Activated CD8-positive, alpha-beta memory T cell treated with anti-CD3 and anti-CD28 coated beads for 36 hours (primary cell): Measurements from ENCODE around the gene C3. TPM values are rescaled to one million over a fixed set of nuclear protein-coding genes. Genes with fewer than 3 reads are reported as not detected.

Experiments
- CTCF ChIA-PET: fragments of 350-600 bp; sonication (Branson Sonifier 250); formaldehyde crosslinking; loops from one replicate; lab custom pipeline; 2021; ENCODE audit warnings: antibody characterized with exemption; lab: Charles Lee
- POLR2A ChIA-PET: fragments of 350-600 bp; sonication (Branson Sonifier 250); formaldehyde crosslinking; loops from one replicate; lab custom pipeline; 2021; ENCODE audit warnings: antibody characterized with exemption; lab: Charles Lee
- total RNA-seq, 2 experiments: library from RNA; stranded (reverse); gene quantifications; one replicate each; pipeline ENCODE4 v1.2.3, GENCODE V29; 2021

Gene C3
- total RNA-seq, 2 experiments from 2014 or later, result 0.74 to 0.88 TPM

DNA sequence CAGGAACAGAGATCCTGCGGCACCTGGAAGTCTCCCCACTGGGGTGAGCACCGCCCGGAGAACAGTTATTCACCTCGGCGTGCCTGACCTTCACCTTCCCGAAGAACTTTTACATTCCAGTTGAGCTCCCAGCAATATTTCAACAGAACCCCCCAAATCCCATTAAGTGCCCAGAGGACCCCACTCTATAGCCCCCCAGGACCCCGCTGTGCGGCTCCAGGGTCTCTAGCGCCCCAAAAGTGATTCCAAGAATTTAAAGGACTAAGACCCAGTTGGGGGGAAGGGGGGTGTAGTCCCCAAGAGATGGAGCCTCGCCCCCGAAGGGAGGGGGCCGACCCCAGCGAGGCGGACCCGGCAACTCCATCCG is 16.4 kb upstream of the C3 start:
- POLR2A ChIA-PET, result interaction anchor here (1.0 to 3.6 kb wide), 5 partner anchors 59 to 127 kb away, joined by 3 to 17 read pairs (median 4); partner anchors contain the start of gene TNFSF14
- CTCF ChIA-PET, result interaction anchor here (0.9 to 6.3 kb wide), 8 partner anchors 31 to 219 kb away, joined by 3 to 79 read pairs (median 6); no protein-coding TSS in a partner anchor

- CTCF ChIA-PET, result interaction anchor here (0.8 to 6.3 kb wide), 13 partner anchors 20 to 220 kb away, joined by 3 to 79 read pairs (median 4); no protein-coding TSS in a partner anchor
- POLR2A ChIA-PET, result interaction anchor here (0.7 to 3.6 kb wide), 6 partner anchors 37 to 127 kb away, joined by 3 to 17 read pairs (median 4); partner anchors contain the start of genes TNFSF14 and VAV1
Measured at GRCh38 chr19:6736169-6736916, 15.9 kb upstream of the C3 start.

DNA sequence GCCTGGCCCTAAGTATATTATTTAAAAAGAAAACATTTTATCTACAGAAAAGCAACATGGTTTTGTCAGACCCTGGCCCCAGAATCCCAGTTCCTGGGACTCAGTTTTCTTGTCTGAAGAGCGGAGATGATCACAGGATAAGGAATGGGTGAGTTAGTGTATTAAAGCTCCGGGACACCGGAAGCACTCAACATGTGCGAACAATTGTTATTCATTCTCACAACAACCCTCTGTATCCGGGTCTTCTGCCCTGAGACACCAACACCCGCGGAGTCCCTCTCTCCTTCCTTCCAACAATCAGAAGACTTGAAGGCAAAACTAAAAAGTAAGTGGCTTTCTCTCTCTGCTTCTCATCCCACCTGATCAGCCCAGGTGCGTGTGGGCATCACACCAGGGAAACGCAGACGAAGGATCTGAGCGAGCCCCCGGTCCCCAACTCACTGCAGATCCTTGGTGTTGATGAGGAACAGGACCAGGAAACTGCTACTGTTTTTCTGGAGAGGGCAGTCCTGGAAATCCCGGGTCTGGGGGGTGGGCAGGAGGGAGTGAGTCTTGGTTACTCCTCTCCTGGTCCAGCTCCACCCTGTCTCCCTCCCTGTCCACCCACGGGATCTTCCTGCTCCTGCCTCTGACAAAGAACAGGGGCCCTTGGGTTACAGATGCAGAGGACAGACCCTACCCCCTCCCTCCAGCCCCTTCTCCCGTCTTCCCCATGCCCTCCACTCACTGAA is 14.9 kb upstream of the C3 start:
- POLR2A ChIA-PET, result interaction anchor here (0.7 to 3.6 kb wide), 3 partner anchors 66 to 128 kb away, joined by 3 to 17 read pairs (median 12); partner anchors contain the start of gene TNFSF14
- CTCF ChIA-PET, result interaction anchor here (0.6 to 6.3 kb wide), 11 partner anchors 19 to 219 kb away, joined by 3 to 79 read pairs (median 4); no protein-coding TSS in a partner anchor

DNA sequence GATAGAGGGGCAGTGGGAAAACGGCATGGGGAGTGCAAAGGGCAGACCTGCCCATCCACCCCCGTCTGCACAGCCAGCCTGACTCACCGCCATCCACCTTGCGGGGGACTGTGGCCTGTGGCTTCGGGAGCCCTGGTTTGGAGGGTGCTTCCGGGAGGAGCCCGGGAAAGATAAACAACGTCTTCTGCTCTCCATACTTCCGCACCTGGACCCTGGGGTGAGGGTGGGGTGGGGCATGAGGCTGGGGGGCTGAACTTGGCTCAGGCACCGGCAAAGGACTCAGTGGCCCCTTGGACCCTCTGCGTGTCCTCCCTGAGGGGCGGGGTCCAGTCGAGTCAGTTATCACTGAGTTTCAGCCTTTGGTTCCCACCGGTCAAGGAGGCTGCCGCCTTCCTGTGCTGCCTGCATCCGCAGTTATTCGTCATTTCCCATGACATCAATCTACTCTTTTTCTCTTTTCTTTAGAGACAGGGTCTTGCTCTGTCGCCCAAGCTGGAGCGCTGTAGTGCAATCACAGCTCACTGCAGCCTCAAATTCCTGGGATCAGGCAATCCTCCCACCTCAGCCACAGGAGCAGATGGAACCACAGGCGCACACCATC is 13.7 kb upstream of the C3 start:
- CTCF ChIA-PET, result interaction anchor here (0.5 to 6.3 kb wide), 2 partner anchors 116 to 130 kb away, joined by 4 to 79 read pairs; no protein-coding TSS in a partner anchor
- POLR2A ChIA-PET, result no interaction called here

- POLR2A ChIA-PET, result interaction anchor here (0.6 kb wide), 1 partner anchor 95 kb away, joined by 3 read pairs; no protein-coding TSS in a partner anchor
- CTCF ChIA-PET, result interaction anchor here (0.5 to 1.1 kb wide), 4 partner anchors 9 to 336 kb away, joined by 3 to 4 read pairs (median 4); no protein-coding TSS in a partner anchor
Measured at GRCh38 chr19:6733338-6734095, 13.1 kb upstream of the C3 start.

DNA sequence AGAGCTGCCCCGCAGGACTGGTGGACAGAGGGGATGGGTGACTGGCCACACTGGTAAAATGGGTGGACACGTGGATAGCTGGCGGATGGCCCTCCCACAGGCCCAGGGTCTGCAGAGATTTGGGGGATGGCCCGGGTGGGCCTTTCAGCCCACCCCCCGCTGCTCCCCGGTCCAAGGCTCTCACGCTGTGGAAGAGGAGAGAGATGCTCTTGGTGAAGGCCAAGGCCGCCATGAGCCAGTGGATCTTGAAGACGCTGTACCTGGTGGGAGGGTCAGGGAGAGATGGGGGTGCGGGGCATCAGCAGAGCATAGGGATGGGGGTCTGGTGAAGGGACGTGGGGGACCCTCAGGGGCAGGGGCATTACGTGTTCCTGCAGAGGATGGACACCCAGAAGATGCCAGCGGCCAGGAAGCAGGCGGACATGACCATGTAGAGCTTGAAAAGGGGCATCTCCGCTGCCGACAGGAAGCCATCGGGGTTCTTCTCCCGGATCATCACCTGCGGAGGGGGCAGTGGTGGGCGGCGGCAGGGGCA is 12.4 kb upstream of the C3 start:
- ChIA-PET CTCF (interaction anchor here (0.6 to 1.1 kb wide), 3 partner anchors 8 to 336 kb away, joined by 3 to 4 read pairs (median 4); no protein-coding TSS in a partner anchor), POLR2A (interaction anchor here (0.6 kb wide), 1 partner anchor 94 kb away, joined by 3 read pairs; no protein-coding TSS in a partner anchor)

DNA sequence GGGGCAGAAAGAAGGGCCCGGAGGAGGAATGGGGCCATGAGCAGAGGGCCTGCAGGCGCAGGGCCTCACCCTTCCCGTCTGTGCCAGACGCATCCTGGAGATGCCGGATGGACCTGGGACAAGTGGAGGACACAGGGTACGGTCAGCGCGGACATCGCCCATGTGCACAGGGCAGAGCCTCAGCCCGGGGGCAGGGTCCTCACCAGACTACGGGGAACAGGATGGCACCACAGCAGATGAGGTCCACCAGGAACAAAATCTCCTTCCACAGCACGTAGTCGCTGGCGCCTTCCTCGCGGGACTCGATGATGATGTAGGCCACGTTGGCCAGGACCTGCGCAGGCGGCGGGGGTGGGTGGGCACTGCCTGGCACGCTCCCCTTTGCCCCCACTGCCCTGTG is 11.4 kb upstream of the C3 start:
- ChIA-PET CTCF (no interaction called here), POLR2A (no interaction called here)

- ChIA-PET CTCF (interaction anchor here (0.7 kb wide), 1 partner anchor 98 kb away, joined by 3 read pairs; no protein-coding TSS in a partner anchor), POLR2A (no interaction called here)
Measured at GRCh38 chr19:6730941-6731670, 10.7 kb upstream of the C3 start.

DNA sequence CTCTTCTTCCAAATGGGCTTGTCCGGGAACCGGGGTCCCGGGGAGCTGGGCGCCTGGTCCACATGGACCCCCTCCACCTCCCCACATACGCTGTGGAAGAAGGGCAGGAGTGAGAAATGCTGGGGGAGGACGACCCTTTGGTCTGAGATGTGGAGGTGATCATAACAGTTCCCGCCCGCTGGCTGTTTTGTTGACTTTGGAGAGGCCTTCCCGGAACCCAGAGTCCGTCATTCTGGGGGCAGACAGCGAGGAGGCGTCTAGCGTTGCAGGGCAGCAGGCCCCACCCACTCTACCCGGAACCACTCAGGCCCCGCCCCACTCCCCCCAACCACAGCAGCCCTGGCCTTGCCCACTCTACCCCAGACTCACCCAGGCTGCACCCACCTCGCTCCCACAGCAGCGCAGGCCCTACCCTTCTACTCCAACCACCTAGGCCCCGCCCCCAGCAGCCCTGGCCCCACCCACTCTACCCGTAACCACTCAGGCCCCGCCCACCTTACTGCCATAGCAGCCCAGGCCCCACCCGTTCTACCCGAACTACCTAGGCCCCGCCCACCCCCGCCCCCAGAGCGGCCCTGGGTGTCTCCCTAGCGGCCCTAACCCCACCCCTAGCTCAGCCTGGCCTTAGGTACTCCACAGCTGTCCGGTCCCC is 9.8 kb upstream of the C3 start:
- CTCF ChIA-PET, result no interaction called here
- POLR2A ChIA-PET, result interaction anchor here (0.5 kb wide), 1 partner anchor 15 kb away, joined by 3 read pairs; no protein-coding TSS in a partner anchor

DNA sequence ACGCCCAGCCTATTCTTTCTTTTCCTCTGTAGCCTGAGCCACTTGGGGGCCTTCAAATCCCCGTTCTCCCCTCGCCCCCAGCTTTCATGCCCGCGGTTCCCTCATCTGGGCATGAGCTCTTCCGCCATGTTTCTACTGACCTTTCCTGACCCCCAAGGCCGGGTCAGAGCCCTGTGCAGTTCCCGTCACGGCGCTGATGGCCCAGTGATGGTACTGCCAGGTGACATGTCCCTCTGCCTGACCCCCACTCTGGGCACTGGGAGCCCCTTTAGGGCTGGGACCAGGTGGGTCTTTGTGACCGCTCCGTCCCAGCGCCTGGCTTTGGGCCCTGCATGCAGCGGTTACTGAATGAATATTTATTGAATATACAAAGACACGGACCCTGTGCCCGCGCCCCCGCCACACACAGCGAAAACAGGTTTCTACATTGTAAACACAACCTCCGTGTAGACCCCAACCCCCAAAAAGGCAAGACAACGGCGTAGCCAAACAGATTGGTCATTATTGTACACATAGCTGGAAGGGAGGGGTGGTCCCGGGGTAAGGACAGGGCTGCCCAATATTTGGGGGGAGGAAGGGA is 9.2 kb upstream of the C3 start:
- CTCF ChIA-PET, result interaction anchor here (2.2 kb wide), 1 partner anchor 9 kb away, joined by 7 read pairs; no protein-coding TSS in a partner anchor
- POLR2A ChIA-PET, result interaction anchor here (0.5 kb wide), 1 partner anchor 14 kb away, joined by 3 read pairs; no protein-coding TSS in a partner anchor

DNA sequence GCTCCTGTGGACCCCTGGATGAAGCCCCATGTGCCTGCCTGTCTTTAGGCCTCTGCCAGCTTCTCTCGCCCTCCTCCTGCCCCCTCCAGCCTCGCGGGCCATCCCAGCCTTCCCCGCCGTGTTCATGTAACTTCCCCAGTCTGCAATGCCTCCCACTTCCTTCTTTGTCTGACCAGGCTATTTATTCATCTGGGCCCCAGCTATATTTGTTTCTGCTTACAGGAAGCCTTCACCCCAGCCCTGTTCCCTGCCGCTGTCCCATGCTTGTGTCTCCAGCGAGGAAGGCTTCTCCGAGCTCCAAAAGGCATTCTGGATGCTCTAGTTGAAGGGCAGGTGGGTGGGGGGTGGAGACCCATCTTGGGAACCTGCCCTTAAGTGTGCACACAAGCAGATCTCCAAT is 7.9 kb upstream of the C3 start:
- CTCF ChIA-PET, result interaction anchor here (2.2 kb wide), 1 partner anchor 10 kb away, joined by 7 read pairs; no protein-coding TSS in a partner anchor
- POLR2A ChIA-PET, result interaction anchor here (0.7 kb wide), 1 partner anchor 40 kb away, joined by 3 read pairs; no protein-coding TSS in a partner anchor

- CTCF ChIA-PET, result no interaction called here
- POLR2A ChIA-PET, result no interaction called here
Measured at GRCh38 chr19:6725513-6726231, 5.2 kb upstream of the C3 start.

- CTCF ChIA-PET, result interaction anchor here (1.1 to 1.4 kb wide), 2 partner anchors 8 to 208 kb away, joined by 3 to 4 read pairs; no protein-coding TSS in a partner anchor
- POLR2A ChIA-PET, result no interaction called here
Measured at GRCh38 chr19:6724631-6725492, 4.4 kb upstream of the C3 start.

DNA sequence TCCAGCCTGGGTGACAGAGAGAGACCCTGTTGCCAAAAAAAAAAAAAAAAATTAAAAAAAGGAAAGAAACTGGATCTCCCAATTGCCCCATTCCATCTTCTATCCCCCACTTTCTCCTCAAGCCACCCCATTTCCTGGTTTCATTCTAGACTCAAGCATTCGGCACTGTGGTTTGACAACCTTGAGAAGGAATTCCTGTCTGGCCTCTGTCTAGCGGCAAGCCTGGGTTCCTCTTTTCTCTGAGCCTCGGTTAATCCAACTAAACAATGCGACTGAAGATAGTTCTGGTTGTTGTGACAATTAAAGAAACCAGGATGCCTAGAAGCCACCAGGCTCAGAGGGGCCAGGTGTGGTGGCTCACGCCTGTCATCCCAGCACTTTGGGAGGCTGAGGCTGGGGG is 3.3 kb upstream of the C3 start:
- ChIA-PET POLR2A (no interaction called here), CTCF (interaction anchor here (1.4 kb wide), 1 partner anchor 10 kb away, joined by 4 read pairs; no protein-coding TSS in a partner anchor)
